H9 (cell line): Measurements from ENCODE around the gene FKBP4. TPM values are rescaled to one million over a fixed set of nuclear protein-coding genes. Genes with fewer than 3 reads are reported as not detected.

Experiments
- DNase-seq: peaks from one replicate; pipeline ENCODE4 v3.0.0-alpha.2; 2017
- H2AFZ ChIP-seq: one replicate; pipeline ENCODE4 v1.6.1; 2013; ENCODE audit warnings: mild to moderate bottlenecking, low read length, control low read depth, moderate library complexity
- H2AK5ac ChIP-seq: 2 replicates; pipeline ENCODE4 v1.6.1; 2013; ENCODE audit warnings: low read length, control low read depth, mixed read lengths; ENCODE audit not compliant: insufficient read length
- H2BK120ac ChIP-seq: one replicate; pipeline ENCODE4 v1.6.1; 2013; ENCODE audit warnings: low read depth, mild to moderate bottlenecking, low read length, control low read depth, inconsistent platforms; ENCODE audit not compliant: poor library complexity, severe bottlenecking
- H2BK12ac ChIP-seq: 2 replicates; pipeline ENCODE4 v1.6.1; 2013; ENCODE audit warnings: low read length, control low read depth, mixed read lengths, low read depth; ENCODE audit not compliant: insufficient read length
- H2BK15ac ChIP-seq: 2 replicates; pipeline ENCODE4 v1.6.1; 2013; ENCODE audit warnings: low read depth, low read length, control low read depth
- H2BK20ac ChIP-seq: one replicate; pipeline ENCODE4 v1.6.1; 2013; ENCODE audit warnings: low read depth, mild to moderate bottlenecking, low read length, control low read depth, inconsistent platforms; ENCODE audit not compliant: poor library complexity, severe bottlenecking
- H2BK5ac ChIP-seq: 2 replicates; pipeline ENCODE4 v1.6.1; 2013; ENCODE audit warnings: low read length, control low read depth, mixed read lengths; ENCODE audit not compliant: insufficient read length
- H3K14ac ChIP-seq: 2 replicates; pipeline ENCODE4 v1.6.1; 2013; ENCODE audit warnings: low read length, control low read depth; ENCODE audit not compliant: insufficient read depth
- H3K18ac ChIP-seq: 2 replicates; pipeline ENCODE4 v1.6.1; 2013; ENCODE audit warnings: low read depth, mild to moderate bottlenecking, mixed read lengths, low read length, control low read depth; ENCODE audit not compliant: insufficient read length
- H3K23ac ChIP-seq: 2 replicates; pipeline ENCODE4 v1.6.1; 2013; ENCODE audit warnings: low read length, control low read depth, mixed read lengths, low read depth; ENCODE audit not compliant: insufficient read length
- H3K23me2 ChIP-seq: 2 replicates; pipeline ENCODE4 v1.6.1; 2013; ENCODE audit warnings: low read depth, mild to moderate bottlenecking, mixed read lengths, low read length, control low read depth; ENCODE audit not compliant: insufficient read length, poor library complexity, severe bottlenecking
- H3K27ac ChIP-seq: 2 replicates; pipeline ENCODE4 v1.5.1; 2013; ENCODE audit warnings: low read length, control low read depth, mixed read lengths, low read depth; ENCODE audit not compliant: insufficient read length
- H3K27me3 ChIP-seq: 2 replicates; pipeline ENCODE4 v1.6.1; 2013; ENCODE audit warnings: low read length, control low read depth, inconsistent platforms; ENCODE audit not compliant: insufficient read depth
- H3K4ac ChIP-seq: 2 replicates; pipeline ENCODE4 v1.6.1; 2013; ENCODE audit warnings: low read depth, mild to moderate bottlenecking, control low read depth, inconsistent platforms, low read length, moderate library complexity
- H3K4me1 ChIP-seq: 2 replicates; pipeline ENCODE4 v1.6.1; 2013; ENCODE audit warnings: low read length, control low read depth, inconsistent platforms; ENCODE audit not compliant: insufficient read depth
- H3K4me2 ChIP-seq: 2 replicates; pipeline ENCODE4 v1.6.1; 2013; ENCODE audit warnings: low read length, control low read depth, mixed read lengths; ENCODE audit not compliant: insufficient read length, insufficient read depth
- H3K56ac ChIP-seq: 2 replicates; pipeline ENCODE4 v1.6.1; 2013; ENCODE audit warnings: low read depth, mild to moderate bottlenecking, mixed read lengths, low read length, control low read depth; ENCODE audit not compliant: insufficient read length
- H3K79me1 ChIP-seq: 2 replicates; pipeline ENCODE4 v1.6.1; 2013; ENCODE audit warnings: low read depth, mild to moderate bottlenecking, moderate library complexity, low read length, control low read depth, inconsistent platforms; ENCODE audit not compliant: insufficient read depth, poor library complexity, severe bottlenecking
- H3K79me2 ChIP-seq: 2 replicates; pipeline ENCODE4 v1.6.1; 2013; ENCODE audit warnings: low read length, control low read depth, inconsistent platforms; ENCODE audit not compliant: insufficient read depth
- H3K9ac ChIP-seq: 2 replicates; pipeline ENCODE4 v1.6.1; 2013; ENCODE audit warnings: low read length, control low read depth, mixed read lengths; ENCODE audit not compliant: insufficient read length; ENCODE audit errors: extremely low read depth
- H3K9me3 ChIP-seq: one replicate; pipeline ENCODE4 v1.6.1; 2013; ENCODE audit warnings: low read depth, low read length, inconsistent platforms; ENCODE audit not compliant: control insufficient read depth
- H3T11ph ChIP-seq: one replicate; pipeline ENCODE4 v1.6.1; 2013; ENCODE audit warnings: mild to moderate bottlenecking, low read length, control low read depth, inconsistent platforms
- H4K20me1 ChIP-seq: one replicate; pipeline ENCODE4 v1.6.1; 2013; ENCODE audit not compliant: control insufficient read depth, insufficient read length, insufficient read depth
- H4K5ac ChIP-seq: 2 replicates; pipeline ENCODE4 v1.6.1; 2013; ENCODE audit warnings: low read depth, mild to moderate bottlenecking, mixed read lengths, low read length, control low read depth; ENCODE audit not compliant: insufficient read length
- H4K8ac ChIP-seq: replicated peaks from 2 replicates; pipeline ENCODE4 v1.6.1; 2013; ENCODE audit warnings: low read length, control low read depth, mixed read lengths, low read depth; ENCODE audit not compliant: insufficient read length
- H4K91ac ChIP-seq: 2 replicates; pipeline ENCODE4 v1.6.1; 2013; ENCODE audit warnings: low read depth, mild to moderate bottlenecking, moderate library complexity, mixed read lengths, low read length, control low read depth; ENCODE audit not compliant: insufficient read length
- H3K27ac Mint-ChIP-seq, 3 experiments: 2 replicates in 2 of 3; 3 replicates in 1 of 3; pipeline ENCODE4 v1.8.0; 2020 to 2021; ENCODE audit warnings: mixed read lengths in 3 of 3, mild to moderate bottlenecking in 1 of 3, moderate library complexity in 1 of 3
- H3K27me3 Mint-ChIP-seq: 2 replicates; pipeline ENCODE4 v1.8.0; 2021; ENCODE audit warnings: low read depth, mild to moderate bottlenecking, moderate library complexity, mixed read lengths
- H3K36me3 Mint-ChIP-seq, 3 experiments: 2 replicates in 2 of 3; 3 replicates in 1 of 3; pipeline ENCODE4 v1.8.0; 2020 to 2021; ENCODE audit warnings: low read depth in 3 of 3, mixed read lengths in 3 of 3; ENCODE audit not compliant: insufficient read depth in 1 of 3
- H3K4me1 Mint-ChIP-seq, 2 experiments: 2 replicates each; pipeline ENCODE4 v1.8.0; 2020; ENCODE audit warnings: mixed read lengths in 2 of 2
- H3K4me3 Mint-ChIP-seq, 2 experiments: 2 replicates in 1 of 2; 3 replicates in 1 of 2; pipeline ENCODE4 v1.8.0; 2020 to 2021; ENCODE audit warnings: mild to moderate bottlenecking in 2 of 2, mixed read lengths in 2 of 2, moderate library complexity in 1 of 2
- H3K9me3 Mint-ChIP-seq, 2 experiments: 2 replicates in 1 of 2; 3 replicates in 1 of 2; pipeline ENCODE4 v1.8.0; 2020; ENCODE audit warnings: mild to moderate bottlenecking in 2 of 2, mixed read lengths in 2 of 2, moderate library complexity in 1 of 2
- WGBS: extraction: QIAGEN DNeasy Blood & Tissue Kit; methylation state at CpG from one replicate; pipeline ENCODE4 v1.1.7; 2013; ENCODE audit warnings: missing lambda C conversion rate, low lambda C conversion rate, mixed read lengths; ENCODE audit not compliant: insufficient read length; ENCODE audit errors: extremely low coverage; 5-methylcytosine and 5-hydroxymethylcytosine counted together
- total RNA-seq: library from RNA; stranded (reverse); gene quantifications from 2 replicates; pipeline ENCODE4 v1.2.1, GENCODE V29; 2021
- TF ChIP-seq, protein P1 (sequence below): fragments of 200-600 bp; sonication (generic); conservative IDR thresholded peaks from 3 replicates; pipeline ENCODE4 v1.8.0; 2021; ENCODE audit warnings: antibody characterized with exemption, mild to moderate bottlenecking

The FKBP4 gene
- total RNA-seq, 1 experiment from 2014 or later = 221 TPM

GRCh38 chr12:2841056-2841650 lies 46.4 kb downstream of the FKBP4 start:
- Histone ChIP-seq H2AK5ac (no peak overlapping the region), H3K23me2 (no peaks in the 10 kb centered on the region), H2BK5ac (no peak overlapping the region), H3K56ac (no peak overlapping the region), H2BK12ac (no peak overlapping the region), H3K23ac (no peak overlapping the region), H3K9ac (no peak overlapping the region), H3K79me1 (no peaks in the 10 kb centered on the region), H4K8ac (no peak overlapping the region), H2BK15ac (no peak overlapping the region), H3K27ac (no peak overlapping the region), H4K5ac (no peak overlapping the region), H3K14ac (no peak overlapping the region), H3K18ac (no peak overlapping the region), H4K20me1 (no peaks in the 10 kb centered on the region), H2BK120ac (no peak overlapping the region), H2AFZ (no peak overlapping the region), H2BK20ac (no peak overlapping the region), H3K27me3 (no peaks in the 10 kb centered on the region), H3K4ac (no peak overlapping the region), H4K91ac (no peak overlapping the region), H3K9me3 (no peaks in the 10 kb centered on the region), H3T11ph (no peak overlapping the region), H3K4me1 (no peaks in the 10 kb centered on the region), H3K4me2 (no peak overlapping the region), H3K79me2 (no peaks in the 10 kb centered on the region)
- Mint-ChIP-seq H3K27me3 (no peaks in the 10 kb centered on the region), H3K27ac (no peak overlapping the region), H3K9me3 (no peaks in the 10 kb centered on the region), H3K4me3 (no peak overlapping the region), H3K36me3 (peaks cover 1 to 10% (median 9%) of the 10 kb centered on the region in 3 experiments; a peak in 3 of 7 replicates), H3K4me1 (peaks cover 10 to 11% of the 10 kb centered on the region in 2 experiments)
- TF ChIP-seq, protein P1, sequence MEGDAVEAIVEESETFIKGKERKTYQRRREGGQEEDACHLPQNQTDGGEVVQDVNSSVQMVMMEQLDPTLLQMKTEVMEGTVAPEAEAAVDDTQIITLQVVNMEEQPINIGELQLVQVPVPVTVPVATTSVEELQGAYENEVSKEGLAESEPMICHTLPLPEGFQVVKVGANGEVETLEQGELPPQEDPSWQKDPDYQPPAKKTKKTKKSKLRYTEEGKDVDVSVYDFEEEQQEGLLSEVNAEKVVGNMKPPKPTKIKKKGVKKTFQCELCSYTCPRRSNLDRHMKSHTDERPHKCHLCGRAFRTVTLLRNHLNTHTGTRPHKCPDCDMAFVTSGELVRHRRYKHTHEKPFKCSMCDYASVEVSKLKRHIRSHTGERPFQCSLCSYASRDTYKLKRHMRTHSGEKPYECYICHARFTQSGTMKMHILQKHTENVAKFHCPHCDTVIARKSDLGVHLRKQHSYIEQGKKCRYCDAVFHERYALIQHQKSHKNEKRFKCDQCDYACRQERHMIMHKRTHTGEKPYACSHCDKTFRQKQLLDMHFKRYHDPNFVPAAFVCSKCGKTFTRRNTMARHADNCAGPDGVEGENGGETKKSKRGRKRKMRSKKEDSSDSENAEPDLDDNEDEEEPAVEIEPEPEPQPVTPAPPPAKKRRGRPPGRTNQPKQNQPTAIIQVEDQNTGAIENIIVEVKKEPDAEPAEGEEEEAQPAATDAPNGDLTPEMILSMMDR = no peak
- WGBS = no CpG with 5 or more reads among the region's 9 CpGs
- no peak for DNase-seq
